A673 (cell line): ENCODE measurements around the gene SH2B3.

ENCODE experiments used
- EZH2 ChIP-seq: fragments of 200-600 bp; sonication (generic); IDR thresholded peaks from 2 replicates; pipeline ENCODE4 v1.6.1; 2017; ENCODE audit warnings: borderline replicate concordance, low read depth, mild to moderate bottlenecking, mixed read lengths, antibody characterized with exemption, low read length; ENCODE audit not compliant: poor library complexity, severe bottlenecking
- TF ChIP-seq, protein P1 (sequence below): fragments of 300-800, 200-600 bp; sonication (generic); conservative IDR thresholded peaks from 2 replicates; pipeline ENCODE4 v1.5.1; 2017; ENCODE audit warnings: low read depth, mild to moderate bottlenecking, antibody characterized with exemption, low read length, moderate library complexity, mixed read lengths

DNA sequence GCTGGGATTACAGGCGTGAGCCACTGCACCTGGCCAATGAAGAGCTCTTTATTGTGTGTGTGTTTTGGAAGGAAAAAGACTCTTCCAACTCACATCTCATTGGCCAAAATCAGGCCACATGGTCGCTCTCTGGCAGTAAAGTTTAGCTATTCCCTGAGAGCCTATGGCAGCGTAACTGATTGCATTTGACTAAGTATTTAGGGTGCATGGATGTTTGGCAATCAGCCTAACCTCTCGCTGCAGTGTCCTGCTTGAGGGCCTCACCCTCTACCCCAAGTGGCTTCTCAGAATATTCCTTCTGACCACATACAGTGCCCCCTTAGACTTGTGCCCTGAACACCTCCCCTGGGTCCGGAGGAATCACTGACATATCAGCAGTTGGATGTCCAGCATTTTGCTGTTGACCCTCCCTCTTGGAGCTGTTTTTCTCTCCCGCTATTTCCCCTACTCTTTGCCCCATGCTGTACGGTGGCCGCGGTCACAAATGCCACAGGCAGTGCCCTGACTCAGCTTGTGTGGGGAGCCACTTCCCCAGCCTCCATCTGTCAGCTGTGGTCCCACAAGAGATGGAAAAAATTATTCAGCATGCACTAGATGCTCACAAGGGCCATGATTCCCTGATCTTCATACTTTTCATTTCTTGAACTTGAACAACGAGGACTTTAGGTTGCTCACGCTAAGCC lies 46.4 kb upstream of the SH2B3 start:
- TF ChIP-seq, protein P1, sequence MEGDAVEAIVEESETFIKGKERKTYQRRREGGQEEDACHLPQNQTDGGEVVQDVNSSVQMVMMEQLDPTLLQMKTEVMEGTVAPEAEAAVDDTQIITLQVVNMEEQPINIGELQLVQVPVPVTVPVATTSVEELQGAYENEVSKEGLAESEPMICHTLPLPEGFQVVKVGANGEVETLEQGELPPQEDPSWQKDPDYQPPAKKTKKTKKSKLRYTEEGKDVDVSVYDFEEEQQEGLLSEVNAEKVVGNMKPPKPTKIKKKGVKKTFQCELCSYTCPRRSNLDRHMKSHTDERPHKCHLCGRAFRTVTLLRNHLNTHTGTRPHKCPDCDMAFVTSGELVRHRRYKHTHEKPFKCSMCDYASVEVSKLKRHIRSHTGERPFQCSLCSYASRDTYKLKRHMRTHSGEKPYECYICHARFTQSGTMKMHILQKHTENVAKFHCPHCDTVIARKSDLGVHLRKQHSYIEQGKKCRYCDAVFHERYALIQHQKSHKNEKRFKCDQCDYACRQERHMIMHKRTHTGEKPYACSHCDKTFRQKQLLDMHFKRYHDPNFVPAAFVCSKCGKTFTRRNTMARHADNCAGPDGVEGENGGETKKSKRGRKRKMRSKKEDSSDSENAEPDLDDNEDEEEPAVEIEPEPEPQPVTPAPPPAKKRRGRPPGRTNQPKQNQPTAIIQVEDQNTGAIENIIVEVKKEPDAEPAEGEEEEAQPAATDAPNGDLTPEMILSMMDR: no peak
- TF ChIP-seq EZH2: no peak
